ENCODE measurements around the gene UGT2B15. TPM values are rescaled to one million over a fixed set of nuclear protein-coding genes. Genes with fewer than 3 reads are reported as not detected.
"Not testable (repeated sequence)": the region's sequence is repeated elsewhere in the genome, so short reads cannot be mapped to it uniquely, and the experiment has no call there.

The UGT2B15 gene
- polyA plus RNA-seq, 1 donor (not counting 4 experiments of a cell fraction or from before 2014, with no cell fraction given), result not detected

GRCh38 chr4:68683034-68683433 lies 12.6 kb upstream of the UGT2B15 start:
- H3K36me3 ChIP-seq (ENCODE audit: control insufficient read depth in 2 of 2, extremely low read depth in 1 of 2, insufficient read depth in 2 of 2, low read length in 2 of 2), result no peaks in the 10 kb centered on the region
- no peak for FAIRE-seq
- H2AFZ ChIP-seq (ENCODE audit: control insufficient read depth, low read length), result no peak overlapping the region
- H3K9me3 ChIP-seq (ENCODE audit: control insufficient read depth, low read depth, low read length), result no peaks in the 10 kb centered on the region
- dilution Hi-C loops (cut with MboI; ENCODE audit: extremely low pct_ligation_motif_present, low sequenced_read_pairs), result no loop called here
- no peaks in the 10 kb centered on the region for H4K20me1 ChIP-seq (ENCODE audit: control insufficient read depth, extremely low read depth, insufficient read depth, low read length)
- H3K4me1 ChIP-seq (ENCODE audit: control insufficient read depth, extremely low read depth, insufficient read depth, low read length), result no peaks in the 10 kb centered on the region
- no peak for DNase-seq (ENCODE audit: low read depth, low spot score)
- H3K79me2 ChIP-seq (ENCODE audit: control insufficient read depth, insufficient read depth, low read length), result no peaks in the 10 kb centered on the region
- no peak overlapping the region for H3K4me3 ChIP-seq (ENCODE audit: control insufficient read depth in 2 of 3, extremely low read depth in 1 of 3, insufficient read depth in 2 of 3, low read depth in 1 of 3, low read length in 3 of 3)
- no peaks in the 10 kb centered on the region for H3K9me1 ChIP-seq (ENCODE audit: control insufficient read depth, extremely low read depth, insufficient read depth, low read length)
- TF ChIP-seq CTCF (optimal IDR thresholded peaks at IDR 0.05 in 1 of 3, IDR thresholded peaks at IDR 0.05 in 1 of 3, conservative IDR thresholded peaks at IDR 0.05 in 1 of 3; ENCODE audit: extremely low read depth in 1 of 3, insufficient read depth in 2 of 3, low read length in 3 of 3) (no peak), EZH2 (IDR thresholded peaks at IDR 0.05; ENCODE audit: low read length) (no peak)
- no peak overlapping the region for H3K27ac ChIP-seq (ENCODE audit: control insufficient read depth, insufficient read depth, low read length)
- no peaks in the 10 kb centered on the region for H3K27me3 ChIP-seq (ENCODE audit: control insufficient read depth, extremely low read depth, insufficient read depth, low read length)
- H3K4me2 ChIP-seq (ENCODE audit: control insufficient read depth, extremely low read depth, insufficient read depth, low read depth, low read length), result no peak overlapping the region
- no peak overlapping the region for H3K9ac ChIP-seq (ENCODE audit: control insufficient read depth, extremely low read depth, insufficient read depth, low read length)

GRCh38 chr4:68681298-68681697 lies 10.8 kb upstream of the UGT2B15 start:
- H3K27ac ChIP-seq (ENCODE audit: control insufficient read depth, insufficient read depth, low read length); H3K27me3 ChIP-seq (ENCODE audit: control insufficient read depth, extremely low read depth, insufficient read depth, low read length); H3K9me1 ChIP-seq (ENCODE audit: control insufficient read depth, extremely low read depth, insufficient read depth, low read length); H3K9ac ChIP-seq (ENCODE audit: control insufficient read depth, extremely low read depth, insufficient read depth, low read length); H2AFZ ChIP-seq (ENCODE audit: control insufficient read depth, low read length); dilution Hi-C loops (cut with MboI; ENCODE audit: extremely low pct_ligation_motif_present, low sequenced_read_pairs); H4K20me1 ChIP-seq (ENCODE audit: control insufficient read depth, extremely low read depth, insufficient read depth, low read length); H3K9me3 ChIP-seq (ENCODE audit: control insufficient read depth, low read depth, low read length); H3K4me3 ChIP-seq (ENCODE audit: control insufficient read depth in 2 of 3, extremely low read depth in 1 of 3, insufficient read depth in 2 of 3, low read depth in 1 of 3, low read length in 3 of 3); H3K4me2 ChIP-seq (ENCODE audit: control insufficient read depth, extremely low read depth, insufficient read depth, low read depth, low read length); H3K79me2 ChIP-seq (ENCODE audit: control insufficient read depth, insufficient read depth, low read length); FAIRE-seq; DNase-seq (ENCODE audit: low read depth, low spot score); H3K36me3 ChIP-seq (ENCODE audit: control insufficient read depth in 2 of 2, extremely low read depth in 1 of 2, insufficient read depth in 2 of 2, low read length in 2 of 2); H3K4me1 ChIP-seq (ENCODE audit: control insufficient read depth, extremely low read depth, insufficient read depth, low read length): not testable (repeated sequence)

GRCh38 chr4:68673143-68673542 lies 2.7 kb upstream of the UGT2B15 start:
- H3K4me3 ChIP-seq (ENCODE audit: control insufficient read depth in 2 of 3, extremely low read depth in 1 of 3, insufficient read depth in 2 of 3, low read depth in 1 of 3, low read length in 3 of 3), result no peak overlapping the region
- no peak overlapping the region for H3K27ac ChIP-seq (ENCODE audit: control insufficient read depth, insufficient read depth, low read length)
- H3K4me1 ChIP-seq (ENCODE audit: control insufficient read depth, extremely low read depth, insufficient read depth, low read length), result no peaks in the 10 kb centered on the region
- no peak overlapping the region for H2AFZ ChIP-seq (ENCODE audit: control insufficient read depth, low read length)
- no peaks in the 10 kb centered on the region for H3K9me1 ChIP-seq (ENCODE audit: control insufficient read depth, extremely low read depth, insufficient read depth, low read length)
- H4K20me1 ChIP-seq (ENCODE audit: control insufficient read depth, extremely low read depth, insufficient read depth, low read length), result no peaks in the 10 kb centered on the region
- H3K27me3 ChIP-seq (ENCODE audit: control insufficient read depth, extremely low read depth, insufficient read depth, low read length), result no peaks in the 10 kb centered on the region
- H3K4me2 ChIP-seq (ENCODE audit: control insufficient read depth, extremely low read depth, insufficient read depth, low read depth, low read length), result no peak overlapping the region
- no peaks in the 10 kb centered on the region for H3K79me2 ChIP-seq (ENCODE audit: control insufficient read depth, insufficient read depth, low read length)
- TF ChIP-seq EZH2 (IDR thresholded peaks at IDR 0.05; ENCODE audit: low read length) (no peak), CTCF (optimal IDR thresholded peaks at IDR 0.05 in 1 of 3, IDR thresholded peaks at IDR 0.05 in 1 of 3, conservative IDR thresholded peaks at IDR 0.05 in 1 of 3; ENCODE audit: extremely low read depth in 1 of 3, insufficient read depth in 2 of 3, low read length in 3 of 3) (no peak)
- no peak for FAIRE-seq
- dilution Hi-C loops (cut with MboI; ENCODE audit: extremely low pct_ligation_motif_present, low sequenced_read_pairs), result no loop called here
- no peak for DNase-seq (ENCODE audit: low read depth, low spot score)
- H3K9me3 ChIP-seq (ENCODE audit: control insufficient read depth, low read depth, low read length), result no peaks in the 10 kb centered on the region
- H3K9ac ChIP-seq (ENCODE audit: control insufficient read depth, extremely low read depth, insufficient read depth, low read length), result no peak overlapping the region
- no peaks in the 10 kb centered on the region for H3K36me3 ChIP-seq (ENCODE audit: control insufficient read depth in 2 of 2, extremely low read depth in 1 of 2, insufficient read depth in 2 of 2, low read length in 2 of 2)
